IMR-90 (cell line): ENCODE measurements around the gene FOXM1. TPM values are rescaled to one million over a fixed set of nuclear protein-coding genes. Genes with fewer than 3 reads are reported as not detected.

Source experiments
- ATAC-seq: fragments of 200-7000 bp; cut with Tn5 transposase; 2 replicates; pipeline ENCODE4 v1.9.1; 2020; ENCODE audit warnings: low read depth, mild to moderate bottlenecking, moderate library complexity
- BruUV-seq: library from RNA; stranded (reverse); fragments of 400-500 nt; replicated peaks from 2 replicates; lab custom pipeline; 2021; lab: Mats Ljungman, UMichigan
- CTCF ChIA-PET: fragments of 300-600 bp; formaldehyde crosslinking; extraction: SDS; loops from one replicate; lab custom pipeline; 2021; ENCODE audit warnings: antibody characterized with exemption; lab: Yijun Ruan, JAX
- POLR2A ChIA-PET: fragments of 300-600 bp; sonication (Branson Sonifier 250); formaldehyde crosslinking; loops from one replicate; lab custom pipeline; 2022; ENCODE audit warnings: antibody characterized with exemption; ENCODE audit not compliant: unreplicated experiment; lab: Charles Lee
- DNase-seq: peaks from one replicate; pipeline ENCODE4 v3.0.0; 2013
- H2AFZ ChIP-seq: replicated peaks from 2 replicates; pipeline ENCODE3; 2013; ENCODE audit warnings: low read length, mild to moderate bottlenecking; ENCODE audit not compliant: poor library complexity
- H2AK5ac ChIP-seq: 2 replicates; pipeline ENCODE4 v1.6.1; 2013; ENCODE audit warnings: low read depth, low read length, inconsistent platforms
- H2AK9ac ChIP-seq: replicated peaks from 2 replicates; pipeline ENCODE3; 2013; ENCODE audit warnings: mild to moderate bottlenecking, low read depth, low read length, moderate library complexity; ENCODE audit not compliant: poor library complexity
- H2BK120ac ChIP-seq: 2 replicates; pipeline ENCODE4 v1.6.1; 2013; ENCODE audit warnings: low read depth, low read length, inconsistent platforms
- H2BK15ac ChIP-seq: 3 replicates; pipeline ENCODE4 v1.6.1; 2013; ENCODE audit warnings: low read depth, low read length, inconsistent platforms
- H2BK20ac ChIP-seq: 2 replicates; pipeline ENCODE4 v1.6.1; 2013; ENCODE audit warnings: low read depth, mild to moderate bottlenecking, inconsistent platforms, low read length, moderate library complexity
- H2BK5ac ChIP-seq: 2 replicates; pipeline ENCODE4 v1.6.1; 2013; ENCODE audit warnings: mild to moderate bottlenecking, low read depth, low read length, inconsistent platforms; ENCODE audit not compliant: poor library complexity, severe bottlenecking
- H3K14ac ChIP-seq: replicated peaks from 2 replicates; pipeline ENCODE4 v1.6.1; 2013; ENCODE audit warnings: low read depth, low read length, inconsistent platforms
- H3K18ac ChIP-seq: 2 replicates; pipeline ENCODE4 v1.6.1; 2013; ENCODE audit warnings: low read depth, low read length, control low read depth
- H3K23ac ChIP-seq: 2 replicates; pipeline ENCODE4 v1.6.1; 2013; ENCODE audit warnings: low read depth, low read length, inconsistent platforms
- H3K27ac ChIP-seq: 2 replicates; pipeline ENCODE4 v1.5.1; 2013; ENCODE audit warnings: mild to moderate bottlenecking, control low read depth, low read length; ENCODE audit not compliant: insufficient read depth
- H3K27me3 ChIP-seq: 2 replicates; pipeline ENCODE4 v1.6.1; 2013; ENCODE audit warnings: low read length; ENCODE audit not compliant: control insufficient read depth, insufficient read depth
- H3K36me3 ChIP-seq: 2 replicates; pipeline ENCODE4 v1.6.1; 2013; ENCODE audit warnings: low read length, mixed read lengths; ENCODE audit not compliant: control insufficient read depth, insufficient read depth
- H3K4ac ChIP-seq: 2 replicates; pipeline ENCODE4 v1.6.1; 2013; ENCODE audit warnings: low read depth, low read length, inconsistent platforms
- H3K4me1 ChIP-seq: 2 replicates; pipeline ENCODE4 v1.6.1; 2013; ENCODE audit warnings: low read length, mixed read lengths; ENCODE audit not compliant: control insufficient read depth, insufficient read depth
- H3K4me2 ChIP-seq: 2 replicates; pipeline ENCODE4 v1.6.1; 2013; ENCODE audit warnings: low read depth, mild to moderate bottlenecking, control low read depth, low read length, moderate library complexity
- H3K4me3 ChIP-seq: 2 replicates; pipeline ENCODE4 v1.5.1; 2013; ENCODE audit warnings: low read depth, mild to moderate bottlenecking, control low read depth, low read length, moderate library complexity; ENCODE audit not compliant: insufficient read depth
- H3K56ac ChIP-seq: 2 replicates; pipeline ENCODE4 v1.6.1; 2013; ENCODE audit warnings: low read length, inconsistent platforms; ENCODE audit not compliant: insufficient read depth; ENCODE audit errors: extremely low read depth
- H3K79me1 ChIP-seq, 2 experiments: 2 replicates each; pipeline ENCODE4 v1.6.1; 2013; ENCODE audit warnings: low read length in 2 of 2, inconsistent platforms in 1 of 2, low read depth in 1 of 2
- H3K9ac ChIP-seq: 2 replicates; pipeline ENCODE4 v1.6.1; 2013; ENCODE audit warnings: low read depth, low read length, control low read depth
- H3K9me1 ChIP-seq: 2 replicates; pipeline ENCODE4 v1.6.1; 2013; ENCODE audit warnings: low read length, inconsistent platforms; ENCODE audit not compliant: insufficient read depth
- H3K9me3 ChIP-seq: 2 replicates; pipeline ENCODE4 v1.6.1; 2013; ENCODE audit warnings: low read length; ENCODE audit not compliant: control insufficient read depth, insufficient read depth
- H4K20me1 ChIP-seq: 2 replicates; pipeline ENCODE4 v1.6.1; 2013; ENCODE audit warnings: low read length, inconsistent platforms; ENCODE audit not compliant: insufficient read depth
- H4K5ac ChIP-seq: 2 replicates; pipeline ENCODE4 v1.6.1; 2013; ENCODE audit warnings: mild to moderate bottlenecking, low read depth, low read length, control low read depth
- H4K8ac ChIP-seq, 2 experiments: 2 replicates each; pipeline ENCODE4 v1.6.1; 2013; ENCODE audit warnings: low read depth in 2 of 2, low read length in 2 of 2, control low read depth in 1 of 2, inconsistent platforms in 1 of 2
- H4K91ac ChIP-seq: 2 replicates; pipeline ENCODE4 v1.6.1; 2013; ENCODE audit warnings: low read depth, low read length, inconsistent platforms; ENCODE audit not compliant: insufficient read depth
- CEBPB ChIP-seq: IDR thresholded peaks from 2 replicates; pipeline ENCODE4 v1.6.1; 2012; ENCODE audit warnings: low read depth, low read length, improper control_type of control experiment
- CTCF ChIP-seq: conservative IDR thresholded peaks from 2 replicates; pipeline ENCODE4 v1.5.1; 2012; ENCODE audit warnings: mild to moderate bottlenecking, low read depth, low read length, improper control_type of control experiment
- MAFK ChIP-seq: IDR thresholded peaks from 2 replicates; pipeline ENCODE4 v1.6.1; 2012; ENCODE audit warnings: low read depth, low read length, improper control_type of control experiment
- MAZ ChIP-seq: IDR thresholded peaks from 2 replicates; pipeline ENCODE4 v1.6.1; 2012; ENCODE audit warnings: low read depth, mild to moderate bottlenecking, low read length, improper control_type of control experiment, moderate library complexity, borderline replicate concordance
- MXI1 ChIP-seq: IDR thresholded peaks from 2 replicates; pipeline ENCODE4 v1.6.1; 2012; ENCODE audit warnings: low read depth, mild to moderate bottlenecking, low read length, moderate library complexity, borderline replicate concordance
- NFE2L2 ChIP-seq: fragments of 150-350 bp; IDR thresholded peaks from 2 replicates; pipeline ENCODE4 v1.6.1; 2016; ENCODE audit warnings: low read depth, mild to moderate bottlenecking, low read length
- POLR2A ChIP-seq: IDR thresholded peaks from 2 replicates; pipeline ENCODE4 v1.6.1; 2012; ENCODE audit warnings: mild to moderate bottlenecking, low read depth, low read length
- RCOR1 ChIP-seq: IDR thresholded peaks from 2 replicates; pipeline ENCODE4 v1.6.1; 2012; ENCODE audit warnings: mild to moderate bottlenecking, low read length, improper control_type of control experiment; ENCODE audit not compliant: insufficient replicate concordance
- RFX5 ChIP-seq: IDR thresholded peaks from 2 replicates; pipeline ENCODE4 v1.8.0; 2012; ENCODE audit warnings: low read depth, mild to moderate bottlenecking, low read length, moderate library complexity
- SMC3 ChIP-seq: fragments of 150-350 bp; IDR thresholded peaks from 2 replicates; pipeline ENCODE4 v1.6.1; 2016; ENCODE audit warnings: low read depth, mild to moderate bottlenecking, antibody characterized with exemption, low read length, moderate library complexity
- WGBS, 2 experiments: methylation state at CpG; one replicate each; pipeline versions ENCODE4 v1.1.5 to v1.1.7; 2013; ENCODE audit warnings: missing lambda C conversion rate in 2 of 2; ENCODE audit not compliant: insufficient read length in 1 of 2; ENCODE audit errors: extremely low coverage in 2 of 2; 5-methylcytosine and 5-hydroxymethylcytosine counted together
- dilution Hi-C: fragments of 300-500 bp; cut with HindIII; formaldehyde crosslinking; loops from one replicate; pipeline ENCODE4 v1.14.3; 2018; ENCODE audit warnings: low sequenced_read_pairs; ENCODE audit not compliant: unreplicated experiment
- in situ Hi-C: fragments of 300-500 bp; cut with MboI; formaldehyde crosslinking; loops from 3 replicates; pipeline ENCODE4 v1.14.3; 2019; ENCODE audit warnings: low sequenced_read_pairs, inconsistent platforms, mixed read lengths
- intact Hi-C: fragments of 100-400 bp; cut with micrococcal nuclease; formaldehyde crosslinking; loops from 2 replicates; pipeline ENCODE4 v1.10.0; 2022
- polyA plus RNA-seq, 3 experiments: library from polyadenylated mRNA; depleted of rRNA; stranded (reverse); fragments of >200 nt; gene quantifications; 2 replicates each; pipeline ENCODE4 v1.2.3, GENCODE V29; 2012; ENCODE audit warnings: low replicate concordance in 1 of 3
- total RNA-seq: library from RNA; depleted of rRNA; stranded (reverse); fragments of >200 nt; gene quantifications from 2 replicates; pipeline ENCODE4 v1.2.3, GENCODE V29; 2012
- TF ChIP-seq, protein P1 (sequence below): fragments of 150-350 bp; IDR thresholded peaks from 2 replicates; pipeline ENCODE4 v1.6.1; 2016; ENCODE audit warnings: low read depth, mild to moderate bottlenecking, low read length, moderate library complexity, borderline replicate concordance
- TF ChIP-seq, protein P2 (sequence below): fragments of 150-350 bp; IDR thresholded peaks from 2 replicates; pipeline ENCODE4 v1.6.1; 2017; ENCODE audit warnings: mild to moderate bottlenecking, antibody characterized with exemption, low read length, low read depth

FOXM1 gene
- total and polyA plus RNA-seq, 2 of the 4 experiments (the other 2 are of a cell fraction), result 14.9 to 29.3 TPM

DNA sequence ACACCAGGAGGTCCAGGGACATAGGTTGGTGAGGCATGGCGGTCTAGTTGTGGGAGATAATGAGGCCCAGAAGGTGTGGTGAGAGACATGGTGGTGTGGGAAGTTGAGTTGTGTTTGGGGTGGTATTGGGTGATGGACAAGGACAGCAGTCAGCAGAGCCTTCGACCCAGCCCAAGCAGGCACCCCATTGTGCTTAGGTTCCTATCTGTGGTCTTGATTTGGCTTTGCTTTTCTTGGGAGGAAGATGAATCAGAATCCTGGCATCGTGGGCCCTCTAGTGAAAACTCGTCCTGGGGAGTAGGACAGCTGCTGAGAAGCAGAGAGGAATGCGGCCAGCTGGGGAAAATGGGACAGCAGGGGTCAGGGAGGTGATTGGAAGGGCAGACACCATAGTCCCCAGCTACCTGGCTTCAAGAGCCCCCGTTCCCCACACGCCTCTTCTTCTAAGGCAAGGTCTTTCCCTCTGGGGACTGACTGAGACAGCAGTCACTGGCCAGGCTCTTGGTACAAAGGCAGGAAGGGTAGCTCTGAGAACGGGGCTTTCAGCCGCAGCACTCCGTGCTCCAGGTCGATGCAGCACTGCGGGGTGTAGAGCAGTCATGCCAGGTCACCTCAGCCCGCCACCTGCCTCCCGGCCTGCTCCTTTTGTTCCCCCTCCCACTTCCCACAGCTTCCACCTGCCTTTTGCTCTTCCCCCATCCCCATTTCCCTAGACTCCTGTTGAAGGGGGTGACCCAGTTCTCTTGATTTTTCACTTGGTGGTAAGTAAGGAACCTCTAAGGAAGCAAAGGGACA lies 50.1 kb downstream of the FOXM1 start:
- Histone ChIP-seq H2BK120ac (no peak overlapping the region), H3K27me3 (no peaks in the 10 kb centered on the region), H4K20me1 (no peaks in the 10 kb centered on the region), H2BK15ac (no peak overlapping the region), H3K4me1 (no peaks in the 10 kb centered on the region), H3K4me2 (no peak overlapping the region), H3K9me3 (no peaks in the 10 kb centered on the region), H3K79me1 (no peaks in the 10 kb centered on the region), H2AFZ (no peak overlapping the region), H3K23ac (no peak overlapping the region), H3K9ac (no peak overlapping the region), H4K8ac (no peak overlapping the region), H3K14ac (no peak overlapping the region), H4K5ac (no peak overlapping the region), H3K4ac (no peak overlapping the region), H2AK5ac (no peak overlapping the region), H3K4me3 (no peak overlapping the region), H4K91ac (no peak overlapping the region), H3K18ac (no peak overlapping the region), H3K36me3 (peaks cover 54% of the 10 kb centered on the region), H2BK5ac (no peak overlapping the region), H3K56ac (no peak overlapping the region), H3K27ac (no peak overlapping the region), H3K9me1 (0 out of 2 replicates have a peak, but pooled peaks cover 2% of the 10 kb centered on the region), H2AK9ac (no peak overlapping the region), H2BK20ac (no peak overlapping the region)
- ATAC-seq, result no peak
- no peak for DNase-seq
- BruUV-seq, result no TSS peak
- intact Hi-C loops, result no loop called here
- dilution Hi-C loops, result no loop called here
- ChIA-PET CTCF (interaction anchor here (0.6 kb wide), 1 partner anchor 274 kb away, joined by 4 read pairs; no protein-coding TSS in a partner anchor), POLR2A (no interaction called here)
- no peak for TF ChIP-seq MXI1
- TF ChIP-seq CEBPB, result no peak
- TF ChIP-seq NFE2L2, result no peak
- no peak for TF ChIP-seq RFX5
- TF ChIP-seq SMC3, result no peak
- no peak for TF ChIP-seq POLR2A
- TF ChIP-seq, protein P1, sequence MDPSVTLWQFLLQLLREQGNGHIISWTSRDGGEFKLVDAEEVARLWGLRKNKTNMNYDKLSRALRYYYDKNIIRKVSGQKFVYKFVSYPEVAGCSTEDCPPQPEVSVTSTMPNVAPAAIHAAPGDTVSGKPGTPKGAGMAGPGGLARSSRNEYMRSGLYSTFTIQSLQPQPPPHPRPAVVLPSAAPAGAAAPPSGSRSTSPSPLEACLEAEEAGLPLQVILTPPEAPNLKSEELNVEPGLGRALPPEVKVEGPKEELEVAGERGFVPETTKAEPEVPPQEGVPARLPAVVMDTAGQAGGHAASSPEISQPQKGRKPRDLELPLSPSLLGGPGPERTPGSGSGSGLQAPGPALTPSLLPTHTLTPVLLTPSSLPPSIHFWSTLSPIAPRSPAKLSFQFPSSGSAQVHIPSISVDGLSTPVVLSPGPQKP, result no peak
- TF ChIP-seq CTCF, result no peak
- no peak for TF ChIP-seq MAZ
- no peak for TF ChIP-seq MAFK
- TF ChIP-seq, protein P2, sequence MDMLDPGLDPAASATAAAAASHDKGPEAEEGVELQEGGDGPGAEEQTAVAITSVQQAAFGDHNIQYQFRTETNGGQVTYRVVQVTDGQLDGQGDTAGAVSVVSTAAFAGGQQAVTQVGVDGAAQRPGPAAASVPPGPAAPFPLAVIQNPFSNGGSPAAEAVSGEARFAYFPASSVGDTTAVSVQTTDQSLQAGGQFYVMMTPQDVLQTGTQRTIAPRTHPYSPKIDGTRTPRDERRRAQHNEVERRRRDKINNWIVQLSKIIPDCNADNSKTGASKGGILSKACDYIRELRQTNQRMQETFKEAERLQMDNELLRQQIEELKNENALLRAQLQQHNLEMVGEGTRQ, result no peak
- no peak for TF ChIP-seq RCOR1
- in situ Hi-C loops, result no loop called here
- 75% methylated on average over 5 of the region's 14 CpGs; no CpG with 5 or more reads in 1 of the 2 experiments for WGBS, 2 experiments
